Immature natural killer cell (primary cell): ENCODE measurements around the gene CD68. TPM values are rescaled to one million over a fixed set of nuclear protein-coding genes. Genes with fewer than 3 reads are reported as not detected.
A peak's percentile ranks its signal among the peaks of the same experiment; 100 is the strongest.
"Not testable (repeated sequence)": the region's sequence is repeated elsewhere in the genome, so short reads cannot be mapped to it uniquely, and the experiment has no call there.

ENCODE experiments used
- DNase-seq, 3 donors: peaks; one replicate each; pipeline ENCODE4 v3.0.0; 2022; ENCODE audit warnings: mixed read lengths in 1 of 3
- H3K27ac Mint-ChIP-seq, 6 donors: one replicate each; pipeline ENCODE4 v1.8.0; 2020; ENCODE audit warnings: mixed read lengths in 6 of 6, mild to moderate bottlenecking in 5 of 6, inconsistent platforms in 4 of 6, moderate library complexity in 3 of 6
- H3K27me3 Mint-ChIP-seq, 3 donors: one replicate each; pipeline ENCODE4 v1.8.0; 2020 to 2021; ENCODE audit warnings: low read depth in 3 of 3, mild to moderate bottlenecking in 3 of 3, mixed read lengths in 3 of 3, moderate library complexity in 3 of 3, inconsistent platforms in 1 of 3
- H3K36me3 Mint-ChIP-seq, 3 donors: one replicate each; pipeline ENCODE4 v1.8.0; 2020; ENCODE audit warnings: mixed read lengths in 3 of 3, inconsistent platforms in 2 of 3, mild to moderate bottlenecking in 2 of 3
- H3K4me1 Mint-ChIP-seq, 2 donors: one replicate each; pipeline ENCODE4 v1.8.0; 2020; ENCODE audit warnings: inconsistent platforms in 2 of 2, mild to moderate bottlenecking in 2 of 2, mixed read lengths in 2 of 2, moderate library complexity in 1 of 2
- H3K4me3 Mint-ChIP-seq, 5 donors: one replicate each; pipeline ENCODE4 v1.8.0; 2020; ENCODE audit warnings: mild to moderate bottlenecking in 5 of 5, mixed read lengths in 5 of 5, inconsistent platforms in 3 of 5, moderate library complexity in 3 of 5
- H3K9me3 Mint-ChIP-seq, 6 donors: one replicate each; pipeline ENCODE4 v1.8.0; 2020; ENCODE audit warnings: mild to moderate bottlenecking in 6 of 6, mixed read lengths in 6 of 6, inconsistent platforms in 4 of 6, moderate library complexity in 3 of 6
- polyA plus RNA-seq, 3 donors: library from polyadenylated mRNA; unstranded; fragments of 300-500 nt; fragmentation: Illumina TruSeq; gene quantifications; one replicate each; pipeline ENCODE4 v1.2.3, GENCODE V29; 2021

Gene CD68
- polyA plus RNA-seq, 3 donors from 2014 or later: 1.9 to 6.5 (median 6.1) TPM

GRCh38 chr17:7590743-7591142 lies 11.3 kb downstream of the CD68 start:
- Mint-ChIP-seq H3K27me3 (peaks cover 0 to 5% (median 0%) of the 10 kb centered on the region in 3 donors), H3K36me3 (peaks cover 20 to 42% (median 25%) of the 10 kb centered on the region in 3 donors), H3K9me3 (no peaks in the 10 kb centered on the region), H3K27ac (no peak overlapping the region), H3K4me1 (peaks cover 0 to 3% of the 10 kb centered on the region in 2 donors), H3K4me3 (no peak overlapping the region)
- DNase-seq: no peak

GRCh38 chr17:7591596-7591995 lies 12.2 kb downstream of the CD68 start:
- Mint-ChIP-seq H3K27ac (no peak overlapping the region), H3K27me3 (peaks cover 0 to 5% (median 0%) of the 10 kb centered on the region in 3 donors), H3K36me3 (peaks cover 20 to 44% (median 25%) of the 10 kb centered on the region in 3 donors), H3K4me3 (no peak overlapping the region), H3K9me3 (no peaks in the 10 kb centered on the region), H3K4me1 (peaks cover 0 to 2% of the 10 kb centered on the region in 2 donors)
- no peak for DNase-seq

- no peak for DNase-seq
- Mint-ChIP-seq H3K27ac (no peak overlapping the region), H3K36me3 (peaks cover 24 to 45% (median 28%) of the 10 kb centered on the region in 3 donors), H3K27me3 (peaks cover 0 to 5% (median 0%) of the 10 kb centered on the region in 3 donors), H3K4me3 (no peak overlapping the region), H3K4me1 (peaks cover 0 to 2% of the 10 kb centered on the region in 2 donors), H3K9me3 (no peaks in the 10 kb centered on the region)
Measured at GRCh38 chr17:7592422-7593021, 13.1 kb downstream of the CD68 start.

- Mint-ChIP-seq H3K27me3 (peaks cover 0 to 5% (median 1%) of the 10 kb centered on the region in 3 donors), H3K4me1 (peaks cover 0 to 2% of the 10 kb centered on the region in 2 donors), H3K36me3 (peaks cover 24 to 45% (median 28%) of the 10 kb centered on the region in 3 donors), H3K27ac (peak overlapping the region in 1 of 6 donors; percentile 49), H3K4me3 (no peak overlapping the region), H3K9me3 (no peaks in the 10 kb centered on the region)
- no peak for DNase-seq
Measured at GRCh38 chr17:7593296-7593695, 13.9 kb downstream of the CD68 start.

- H3K9me3 Mint-ChIP-seq, H3K27me3 Mint-ChIP-seq, H3K4me3 Mint-ChIP-seq, H3K4me1 Mint-ChIP-seq, DNase-seq, H3K27ac Mint-ChIP-seq: not testable (repeated sequence)
- H3K36me3 Mint-ChIP-seq: peaks cover 27 to 44% (median 29%) of the 10 kb centered on the region in 3 donors
Measured at GRCh38 chr17:7597561-7597960, 18.1 kb downstream of the CD68 start.

GRCh38 chr17:7606280-7606679 lies 26.8 kb downstream of the CD68 start:
- Mint-ChIP-seq H3K27ac (peak overlapping the region in 1 of 6 donors; percentile 21), H3K4me1 (peaks cover 7 to 24% of the 10 kb centered on the region in 2 donors), H3K36me3 (peaks cover 19 to 33% (median 20%) of the 10 kb centered on the region in 3 donors), H3K9me3 (no peaks in the 10 kb centered on the region), H3K4me3 (no peak overlapping the region), H3K27me3 (peaks cover 0 to 4% (median 0%) of the 10 kb centered on the region in 3 donors)
- DNase-seq: no peak

- peaks cover 5 to 14% (median 12%) of the 10 kb centered on the region in 3 donors for H3K27me3 Mint-ChIP-seq
- DNase-seq: no peak
- no peaks in the 10 kb centered on the region for H3K9me3 Mint-ChIP-seq
- H3K36me3 Mint-ChIP-seq: peaks cover 9 to 17% (median 9%) of the 10 kb centered on the region in 3 donors
- no peak overlapping the region for H3K4me3 Mint-ChIP-seq
- peak overlapping the region in 1 of 6 donors; percentile 49 for H3K27ac Mint-ChIP-seq
- H3K4me1 Mint-ChIP-seq: peaks cover 33 to 51% of the 10 kb centered on the region in 2 donors
Measured at GRCh38 chr17:7610641-7611040, 31.2 kb downstream of the CD68 start.

GRCh38 chr17:7611635-7612293 lies 32.3 kb downstream of the CD68 start:
- Mint-ChIP-seq H3K4me3 (peak overlapping the region; percentile 13 to 62 (median 58)), H3K27me3 (peaks cover 5 to 13% (median 12%) of the 10 kb centered on the region in 3 donors), H3K9me3 (no peaks in the 10 kb centered on the region), H3K36me3 (peaks cover 0 to 11% (median 0%) of the 10 kb centered on the region in 3 donors), H3K4me1 (peaks cover 33 to 44% of the 10 kb centered on the region in 2 donors), H3K27ac (peak overlapping the region in 4 of 6 donors; percentile 2 to 76 (median 51))
- no peak for DNase-seq

GRCh38 chr17:7612294-7612640 lies 32.8 kb downstream of the CD68 start:
- H3K9me3 Mint-ChIP-seq: no peaks in the 10 kb centered on the region
- H3K4me3 Mint-ChIP-seq: peak overlapping the region; percentile 13 to 62 (median 58)
- peak overlapping the region in 5 of 6 donors; percentile 2 to 76 (median 42) for H3K27ac Mint-ChIP-seq
- DNase-seq: no peak
- H3K27me3 Mint-ChIP-seq: peaks cover 5 to 13% (median 12%) of the 10 kb centered on the region in 3 donors
- peaks cover 33 to 44% of the 10 kb centered on the region in 2 donors for H3K4me1 Mint-ChIP-seq
- H3K36me3 Mint-ChIP-seq: peaks cover 0 to 11% (median 0%) of the 10 kb centered on the region in 3 donors

- no peak for DNase-seq
Measured at GRCh38 chr17:7613769-7614424, 34.5 kb downstream of the CD68 start.

GRCh38 chr17:7614425-7615264 lies 35.2 kb downstream of the CD68 start, which contains the start of gene FXR2:
Gene FXR2 (minus strand): TSS chr17:7614897. CDS start chr17:7614532, 365 bp downstream.
- peaks cover 0 to 11% (median 0%) of the 10 kb centered on the region in 3 donors for H3K36me3 Mint-ChIP-seq
- peaks cover 29 to 39% of the 10 kb centered on the region in 2 donors for H3K4me1 Mint-ChIP-seq
- peak within 1 kb of the TSS; percentile 85 to 94 (median 89) for H3K4me3 Mint-ChIP-seq
- no peaks in the 10 kb centered on the region for H3K9me3 Mint-ChIP-seq
- peak within 1 kb of the TSS; percentile 83 to 96 (median 92) for H3K27ac Mint-ChIP-seq
- peaks cover 5 to 13% (median 12%) of the 10 kb centered on the region in 3 donors for H3K27me3 Mint-ChIP-seq
- DNase-seq: peak; percentile 98 to 99 (median 99)

More at GRCh38 chr17:7613769-7614424, 34.5 kb downstream of the CD68 start:
- Mint-ChIP-seq H3K36me3 (peaks cover 0 to 11% (median 0%) of the 10 kb centered on the region in 3 donors), H3K27ac (peak overlapping the region; percentile 77 to 94 (median 84)), H3K27me3 (peaks cover 5 to 13% (median 12%) of the 10 kb centered on the region in 3 donors), H3K4me3 (peak overlapping the region; percentile 83 to 94 (median 85)), H3K4me1 (peaks cover 33 to 44% of the 10 kb centered on the region in 2 donors), H3K9me3 (no peaks in the 10 kb centered on the region)

- Mint-ChIP-seq H3K4me3 (peak overlapping the region; percentile 84 to 89 (median 86)), H3K4me1 (peaks cover 29 to 34% of the 10 kb centered on the region in 2 donors), H3K27ac (peak overlapping the region; percentile 83 to 96 (median 88)), H3K9me3 (no peaks in the 10 kb centered on the region), H3K27me3 (peaks cover 5 to 13% (median 12%) of the 10 kb centered on the region in 3 donors), H3K36me3 (peaks cover 0 to 11% (median 0%) of the 10 kb centered on the region in 3 donors)
- no peak for DNase-seq
Measured at GRCh38 chr17:7615265-7615747, 35.9 kb downstream of the CD68 start.

GRCh38 chr17:7618608-7619007 lies 39.2 kb downstream of the CD68 start:
- DNase-seq: no peak
- Mint-ChIP-seq H3K36me3 (no peaks in the 10 kb centered on the region), H3K4me1 (peaks cover 5 to 8% of the 10 kb centered on the region in 2 donors), H3K4me3 (no peak overlapping the region), H3K27ac (no peak overlapping the region), H3K9me3 (no peaks in the 10 kb centered on the region), H3K27me3 (peaks cover 5 to 13% (median 11%) of the 10 kb centered on the region in 3 donors)
